ENCODE results near the gene KIF12.

- TF ChIP-seq CTCF (IDR thresholded peaks at IDR 0.05; ENCODE audit: insufficient read depth, low read depth, low read length) (no peak), EZH2 (IDR thresholded peaks at IDR 0.05; ENCODE audit: insufficient read depth, low read length) (no peak)
These were observed 6.8 kb downstream of the KIF12 start for GRCh38 chr9:114092336-114092735.

Measured in astrocyte (in vitro differentiated cells and primary cell).